CD14-positive monocyte (primary cell): ENCODE data around the gene TNFRSF25. TPM values are rescaled to one million over a fixed set of nuclear protein-coding genes. Genes with fewer than 3 reads are reported as not detected.

Source experiments
- DNase-seq, 3 donors: peaks; one replicate each; pipeline ENCODE4 v3.0.0-alpha.2; 2011 to 2022
- H2AFZ ChIP-seq: 2 replicates; pipeline ENCODE4 v1.6.0; 2012; ENCODE audit warnings: mild to moderate bottlenecking, low read depth, low read length, inconsistent platforms; ENCODE audit not compliant: insufficient read depth, poor library complexity, severe bottlenecking
- H3K27ac ChIP-seq, 2 donors: 1 replicate in 1 of 2; 2 replicates in 1 of 2; pipeline ENCODE4 v1.5.1; 2012 to 2013; ENCODE audit warnings: low read length in 2 of 2, control low read depth in 1 of 2, inconsistent platforms in 1 of 2, low read depth in 1 of 2, mild to moderate bottlenecking in 1 of 2
- H3K27me3 ChIP-seq, 2 donors: one replicate each; pipeline versions ENCODE4 v1.6.0 to v1.6.1; 2011 to 2013; ENCODE audit warnings: low read length in 2 of 2; ENCODE audit not compliant: control insufficient read depth in 2 of 2, insufficient read depth in 2 of 2
- H3K36me3 ChIP-seq, 2 donors: replicated peaks in 1 of 2; 1 replicate in 1 of 2; 2 replicates in 1 of 2; pipeline versions ENCODE4 v1.5.1 to v1.6.1; 2012 to 2013; ENCODE audit warnings: low read length in 2 of 2, control low read depth in 1 of 2, inconsistent platforms in 1 of 2, mild to moderate bottlenecking in 1 of 2; ENCODE audit not compliant: insufficient read depth in 2 of 2, control insufficient read depth in 1 of 2
- H3K4me1 ChIP-seq, 2 donors: 1 replicate in 1 of 2; 2 replicates in 1 of 2; pipeline versions ENCODE4 v1.5.1 to v1.6.1; 2012 to 2013; ENCODE audit warnings: low read length in 2 of 2, control low read depth in 1 of 2, inconsistent platforms in 1 of 2, mild to moderate bottlenecking in 1 of 2, moderate library complexity in 1 of 2; ENCODE audit not compliant: insufficient read depth in 2 of 2, control insufficient read depth in 1 of 2
- H3K4me2 ChIP-seq: replicated peaks from 2 replicates; pipeline ENCODE3; 2012; ENCODE audit warnings: low read length, moderate library complexity, mild to moderate bottlenecking; ENCODE audit not compliant: poor library complexity, severe bottlenecking; ENCODE audit errors: extremely low read depth
- H3K4me3 ChIP-seq, 3 experiments: fragments of 200-600 bp in 1 of 3; sonication (generic) in 1 of 3; replicated peaks in 1 of 3; 1 replicate in 2 of 3; 2 replicates in 1 of 3; pipeline ENCODE4 v1.5.1; 2011 to 2013; ENCODE audit warnings: low read length in 3 of 3, mild to moderate bottlenecking in 3 of 3, control low read depth in 2 of 3, low read depth in 2 of 3, inconsistent platforms in 1 of 3, moderate library complexity in 1 of 3
- H3K79me2 ChIP-seq: 2 replicates; pipeline ENCODE4 v1.6.0; 2012; ENCODE audit warnings: mild to moderate bottlenecking, control low read depth, inconsistent platforms, low read length, moderate library complexity; ENCODE audit not compliant: insufficient read depth
- H3K9ac ChIP-seq: 2 replicates; pipeline ENCODE4 v1.6.0; 2017; ENCODE audit warnings: low read length, mild to moderate bottlenecking; ENCODE audit not compliant: insufficient read depth, poor library complexity, severe bottlenecking
- H3K9me3 ChIP-seq, 2 donors: replicated peaks in 1 of 2; 1 replicate in 1 of 2; 2 replicates in 1 of 2; pipeline versions ENCODE4 v1.5.1 to v1.6.1; 2012 to 2013; ENCODE audit warnings: low read length in 2 of 2, control low read depth in 1 of 2; ENCODE audit not compliant: control insufficient read depth in 1 of 2, insufficient read depth in 1 of 2
- H4K20me1 ChIP-seq: 2 replicates; pipeline ENCODE4 v1.6.0; 2012; ENCODE audit warnings: mild to moderate bottlenecking, low read length, control low read depth, moderate library complexity; ENCODE audit not compliant: insufficient read depth
- H3K27ac Mint-ChIP-seq, 7 donors: one replicate each; pipeline ENCODE4 v1.8.0; 2020; ENCODE audit warnings: mild to moderate bottlenecking in 7 of 7, mixed read lengths in 7 of 7, moderate library complexity in 6 of 7, inconsistent platforms in 2 of 7
- H3K27me3 Mint-ChIP-seq, 3 donors: one replicate each; pipeline ENCODE4 v1.8.0; 2021 to 2022; ENCODE audit warnings: low read depth in 3 of 3, mild to moderate bottlenecking in 3 of 3, mixed read lengths in 3 of 3, moderate library complexity in 3 of 3, inconsistent platforms in 1 of 3
- H3K36me3 Mint-ChIP-seq, 2 donors: one replicate each; pipeline ENCODE4 v1.8.0; 2020; ENCODE audit warnings: mixed read lengths in 2 of 2, inconsistent platforms in 1 of 2, mild to moderate bottlenecking in 1 of 2
- H3K4me1 Mint-ChIP-seq: one replicate; pipeline ENCODE4 v1.8.0; 2020; ENCODE audit warnings: mild to moderate bottlenecking, mixed read lengths
- H3K4me3 Mint-ChIP-seq, 2 donors: one replicate each; pipeline ENCODE4 v1.8.0; 2020; ENCODE audit warnings: mild to moderate bottlenecking in 2 of 2, mixed read lengths in 2 of 2, moderate library complexity in 1 of 2
- H3K9me3 Mint-ChIP-seq, 7 donors: one replicate each; pipeline ENCODE4 v1.8.0; 2020 to 2022; ENCODE audit warnings: mixed read lengths in 7 of 7, mild to moderate bottlenecking in 6 of 7, moderate library complexity in 6 of 7, inconsistent platforms in 2 of 7
- WGBS: methylation state at CpG from one replicate; pipeline ENCODE4 v1.1.5; 2013; ENCODE audit warnings: missing lambda C conversion rate; ENCODE audit not compliant: insufficient coverage; 5-methylcytosine and 5-hydroxymethylcytosine counted together
- intact Hi-C, 2 donors: fragments of 100-400 bp; cut with micrococcal nuclease; formaldehyde crosslinking; loops; one replicate each; pipeline versions ENCODE4 v1.15.0 to v1.15.1; 2023
- polyA plus RNA-seq, 3 donors: library from polyadenylated mRNA; depleted of rRNA in 1 of 3; unstranded in 2 of 3; stranded (reverse) in 1 of 3; fragments of 300-500 nt in 2 of 3; fragments of >200 nt in 1 of 3; fragmentation: Illumina TruSeq in 2 of 3; gene quantifications; 1 replicate in 2 of 3; 2 replicates in 1 of 3; pipeline ENCODE4 v1.2.3, GENCODE V29; 2012 to 2021
- TF ChIP-seq, protein P1 (sequence below): fragments of 200-600 bp; IDR thresholded peaks from one replicate; pipeline ENCODE4 v1.8.0; 2022; ENCODE audit warnings: antibody characterized with exemption, mild to moderate bottlenecking

Gene TNFRSF25
- polyA plus RNA-seq, 3 donors = 0.33 to 3.0 (median 0.48) TPM

DNA sequence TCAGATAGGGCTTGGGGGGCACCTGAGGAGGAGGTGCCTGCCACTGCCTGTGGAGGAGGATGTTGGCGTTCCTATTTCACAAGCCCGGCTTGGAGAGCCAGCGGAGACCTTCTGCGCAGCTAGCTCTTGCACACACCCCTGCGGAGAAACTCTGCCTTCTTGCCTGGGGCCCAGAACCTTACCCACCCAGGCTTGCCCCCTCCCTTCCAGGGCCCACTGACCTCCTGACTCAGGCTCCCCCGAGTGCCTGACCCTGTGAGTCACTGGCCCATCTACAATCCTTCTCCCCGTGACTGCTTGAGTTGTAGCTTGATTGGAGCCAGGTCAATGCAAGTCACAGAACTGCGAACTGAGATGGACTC lies 49.7 kb downstream of the TNFRSF25 start:
- DNase-seq = no peak
- H3K79me2 ChIP-seq = no peaks in the 10 kb centered on the region

DNA sequence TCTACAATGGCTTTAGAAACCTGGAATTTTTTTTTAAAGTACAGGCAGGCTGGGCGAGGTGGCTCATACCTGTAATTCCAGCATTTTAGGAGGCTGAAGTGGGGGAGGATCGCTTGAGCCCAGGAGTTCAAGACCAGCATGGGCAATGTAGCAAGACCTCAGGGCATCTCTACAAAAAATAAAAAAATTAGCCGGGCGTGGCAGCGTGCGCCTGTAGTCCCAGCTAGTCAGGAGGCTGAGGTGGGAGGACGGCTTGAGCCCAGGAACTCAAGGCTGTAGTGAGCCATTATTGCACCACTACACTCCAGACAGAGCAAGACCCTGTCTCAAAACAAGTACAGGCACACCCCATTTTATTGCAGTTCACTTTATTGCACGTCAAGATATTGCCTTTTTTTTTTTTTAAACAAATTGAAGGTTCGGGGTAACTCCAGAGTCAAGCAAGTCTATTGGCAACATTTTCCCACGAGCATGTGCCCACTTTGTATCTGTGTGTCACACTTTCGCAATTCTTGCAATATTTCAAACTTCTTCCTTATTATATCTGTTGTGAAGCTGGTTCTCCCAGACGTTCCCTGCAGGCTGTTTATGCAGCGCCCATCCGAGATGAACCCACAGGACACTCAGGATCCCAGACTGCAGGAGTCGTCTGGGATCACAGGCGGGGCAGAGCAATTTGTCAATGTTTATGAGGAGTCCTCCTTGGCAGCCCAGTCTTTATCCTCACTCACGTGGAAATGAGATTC lies 50.9 kb downstream of the TNFRSF25 start:
- peak overlapping the region in 1 of 2 donors; percentile 21 for H3K4me3 Mint-ChIP-seq
- H3K4me2 ChIP-seq = no peak overlapping the region
- no peak overlapping the region for H3K27ac Mint-ChIP-seq

More for the DNA sequence above, 49.7 kb downstream of the TNFRSF25 start:
- no peaks in the 10 kb centered on the region for H4K20me1 ChIP-seq
- H3K9me3 ChIP-seq = peaks cover 0 to 5% of the 10 kb centered on the region in 2 donors
- TF ChIP-seq, protein P1, sequence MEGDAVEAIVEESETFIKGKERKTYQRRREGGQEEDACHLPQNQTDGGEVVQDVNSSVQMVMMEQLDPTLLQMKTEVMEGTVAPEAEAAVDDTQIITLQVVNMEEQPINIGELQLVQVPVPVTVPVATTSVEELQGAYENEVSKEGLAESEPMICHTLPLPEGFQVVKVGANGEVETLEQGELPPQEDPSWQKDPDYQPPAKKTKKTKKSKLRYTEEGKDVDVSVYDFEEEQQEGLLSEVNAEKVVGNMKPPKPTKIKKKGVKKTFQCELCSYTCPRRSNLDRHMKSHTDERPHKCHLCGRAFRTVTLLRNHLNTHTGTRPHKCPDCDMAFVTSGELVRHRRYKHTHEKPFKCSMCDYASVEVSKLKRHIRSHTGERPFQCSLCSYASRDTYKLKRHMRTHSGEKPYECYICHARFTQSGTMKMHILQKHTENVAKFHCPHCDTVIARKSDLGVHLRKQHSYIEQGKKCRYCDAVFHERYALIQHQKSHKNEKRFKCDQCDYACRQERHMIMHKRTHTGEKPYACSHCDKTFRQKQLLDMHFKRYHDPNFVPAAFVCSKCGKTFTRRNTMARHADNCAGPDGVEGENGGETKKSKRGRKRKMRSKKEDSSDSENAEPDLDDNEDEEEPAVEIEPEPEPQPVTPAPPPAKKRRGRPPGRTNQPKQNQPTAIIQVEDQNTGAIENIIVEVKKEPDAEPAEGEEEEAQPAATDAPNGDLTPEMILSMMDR = no peak
- Mint-ChIP-seq H3K27ac (no peak overlapping the region), H3K9me3 (peaks cover 0 to 6% (median 1%) of the 10 kb centered on the region in 7 donors), H3K27me3 (peaks cover 60 to 91% (median 61%) of the 10 kb centered on the region in 3 donors), H3K4me1 (peaks cover 7% of the 10 kb centered on the region), H3K36me3 (no peaks in the 10 kb centered on the region), H3K4me3 (peak overlapping the region in 1 of 2 donors; percentile 39)
- intact Hi-C loops = no loop called here
- H3K36me3 ChIP-seq = no peaks in the 10 kb centered on the region
- no peak overlapping the region for H2AFZ ChIP-seq
- no peak overlapping the region for H3K27ac ChIP-seq
- H3K4me3 ChIP-seq = no peak overlapping the region
- H3K4me2 ChIP-seq = no peak overlapping the region
- peaks cover 20 to 63% of the 10 kb centered on the region in 2 donors for H3K27me3 ChIP-seq
- WGBS = 100% methylated on average over 3 of the region's 8 CpGs
- no peak overlapping the region for H3K9ac ChIP-seq
- H3K4me1 ChIP-seq = no peaks in the 10 kb centered on the region

More for the DNA sequence above, 50.9 kb downstream of the TNFRSF25 start:
- peaks cover 49 to 84% (median 55%) of the 10 kb centered on the region in 3 donors for H3K27me3 Mint-ChIP-seq
- TF ChIP-seq, protein P1 = no peak
- Histone ChIP-seq H3K36me3 (no peaks in the 10 kb centered on the region), H3K4me1 (no peaks in the 10 kb centered on the region), H3K4me3 (no peak overlapping the region), H3K27ac (no peak overlapping the region), H3K9me3 (no peaks in the 10 kb centered on the region), H4K20me1 (no peaks in the 10 kb centered on the region), H3K27me3 (peaks cover 9 to 51% of the 10 kb centered on the region in 2 donors), H3K79me2 (no peaks in the 10 kb centered on the region), H2AFZ (no peak overlapping the region), H3K9ac (no peak overlapping the region)
- 71% methylated on average over 9 of the region's 17 CpGs for WGBS
- H3K36me3 Mint-ChIP-seq = no peaks in the 10 kb centered on the region
- DNase-seq = peak in 1 of 3 donors; percentile 32
- peaks cover 7% of the 10 kb centered on the region for H3K4me1 Mint-ChIP-seq
- H3K9me3 Mint-ChIP-seq = peaks cover 0 to 6% (median 0%) of the 10 kb centered on the region in 7 donors
- intact Hi-C loops = no loop called here
